GM21526 (cell line): Measurements from ENCODE around the gene SDR39U1.

Source experiments
- ATAC-seq: cut with Tn5 transposase; IDR thresholded peaks from one replicate; pipeline ENCODE4 v1.9.1; 2021; ENCODE audit warnings: moderate library complexity; ENCODE audit not compliant: unreplicated experiment, low FRiP score

The SDR39U1 gene

GRCh38 chr14:24443053-24443665, 583 bp upstream of the SDR39U1 start:
- ATAC-seq: no peak

DNA sequence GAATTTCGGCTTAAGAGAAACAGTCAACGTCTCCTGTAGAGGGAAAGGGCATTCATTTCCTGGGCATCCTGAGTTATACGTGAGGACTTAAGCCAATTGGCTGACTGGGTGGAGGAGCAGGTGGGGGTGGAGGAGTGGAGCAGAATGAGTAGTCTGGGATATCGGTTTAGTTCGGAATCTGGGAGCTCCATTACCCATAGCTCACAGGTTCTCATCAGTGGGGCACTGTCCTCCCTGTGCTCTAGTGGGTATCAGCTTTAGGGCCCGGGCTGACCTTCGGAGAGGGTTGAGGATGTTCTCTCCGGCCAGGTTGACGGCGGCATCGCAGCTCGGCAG, 704 bp downstream of the SDR39U1 start:
- no peak for ATAC-seq

DNA sequence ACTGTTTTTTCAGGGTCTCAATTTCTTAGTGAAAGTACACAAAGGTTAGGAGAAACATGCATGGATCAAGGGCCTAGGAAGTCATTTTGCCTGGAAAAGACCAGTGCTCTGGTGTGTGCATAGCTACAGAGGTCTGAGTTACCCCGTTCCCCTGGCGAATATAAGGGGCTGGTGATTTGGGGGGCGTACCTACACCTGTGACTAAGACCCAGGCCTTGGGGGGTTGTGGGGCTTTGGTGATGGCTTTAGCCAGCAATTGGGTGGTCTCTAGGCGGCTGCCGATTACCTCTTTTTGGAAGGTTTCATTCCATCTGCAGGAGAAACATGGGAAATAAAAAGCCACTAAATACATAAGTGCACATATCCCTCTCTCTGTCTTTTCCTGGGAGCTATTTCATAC, 1.1 kb downstream of the SDR39U1 start:
- no peak for ATAC-seq

- ATAC-seq: no peak
Measured at GRCh38 chr14:24440606-24441399, 1.8 kb downstream of the SDR39U1 start.

- ATAC-seq: no peak
Measured at GRCh38 chr14:24439830-24440605, 2.6 kb downstream of the SDR39U1 start.

GRCh38 chr14:24439257-24439656, 3.3 kb downstream of the SDR39U1 start:
- ATAC-seq: no peak

DNA sequence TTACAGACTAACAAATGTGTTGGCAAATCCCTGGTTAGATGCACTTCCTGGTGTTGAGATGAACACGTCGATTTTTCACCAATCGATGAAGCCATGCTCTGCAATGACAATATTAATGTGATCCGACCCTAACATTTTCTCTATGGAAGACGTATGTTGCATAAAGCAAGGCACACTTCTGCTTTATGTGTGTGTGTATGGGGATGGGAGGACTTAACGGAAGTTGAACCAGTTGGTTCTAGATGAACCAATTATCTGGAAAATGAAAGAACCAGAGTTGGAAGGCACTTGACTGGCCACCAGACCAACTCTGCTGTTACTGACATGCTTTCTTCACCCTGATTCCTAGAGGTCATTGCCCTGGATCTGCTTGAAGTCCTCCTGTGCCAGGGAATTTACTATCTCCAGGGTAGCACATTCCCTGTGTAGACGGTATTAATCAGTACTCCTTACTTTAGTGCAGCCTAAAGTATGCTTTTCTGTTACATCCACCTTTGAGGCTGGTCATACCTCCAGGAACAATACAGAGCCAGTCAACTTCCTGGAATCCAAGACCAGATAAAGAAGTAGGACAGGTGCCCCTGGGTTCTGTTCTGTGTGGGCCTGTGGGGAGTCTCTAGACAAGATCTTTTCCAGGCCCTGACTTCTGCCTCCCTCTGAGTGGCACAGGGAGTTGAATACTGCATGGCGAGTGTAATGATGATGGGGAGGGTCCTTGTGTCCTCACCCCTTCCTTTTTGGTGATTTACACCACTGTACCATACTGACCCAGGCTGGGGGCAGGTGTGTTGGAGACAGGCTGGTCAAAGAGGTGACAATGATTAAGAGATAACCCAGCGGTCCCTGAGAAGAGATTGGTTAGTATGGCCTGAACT, 4.1 kb downstream of the SDR39U1 start:
- no peak for ATAC-seq

DNA sequence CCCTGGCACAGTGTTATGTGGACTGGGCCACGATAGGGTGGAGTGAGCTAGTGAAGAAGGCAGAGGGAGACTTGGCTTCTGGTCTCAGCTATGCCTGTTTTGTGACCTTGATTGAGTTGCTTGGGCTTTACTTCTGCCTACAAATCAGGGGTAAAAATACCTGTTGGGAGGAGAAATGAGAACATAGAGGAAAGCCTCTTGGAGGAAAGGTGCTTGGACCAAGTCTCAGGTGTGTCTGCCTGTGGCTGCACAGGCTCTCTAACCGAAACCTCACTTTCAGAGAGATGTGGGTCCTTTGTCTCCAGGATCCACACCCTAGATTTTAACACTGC, 4.9 kb downstream of the SDR39U1 start:
- no peak for ATAC-seq

DNA sequence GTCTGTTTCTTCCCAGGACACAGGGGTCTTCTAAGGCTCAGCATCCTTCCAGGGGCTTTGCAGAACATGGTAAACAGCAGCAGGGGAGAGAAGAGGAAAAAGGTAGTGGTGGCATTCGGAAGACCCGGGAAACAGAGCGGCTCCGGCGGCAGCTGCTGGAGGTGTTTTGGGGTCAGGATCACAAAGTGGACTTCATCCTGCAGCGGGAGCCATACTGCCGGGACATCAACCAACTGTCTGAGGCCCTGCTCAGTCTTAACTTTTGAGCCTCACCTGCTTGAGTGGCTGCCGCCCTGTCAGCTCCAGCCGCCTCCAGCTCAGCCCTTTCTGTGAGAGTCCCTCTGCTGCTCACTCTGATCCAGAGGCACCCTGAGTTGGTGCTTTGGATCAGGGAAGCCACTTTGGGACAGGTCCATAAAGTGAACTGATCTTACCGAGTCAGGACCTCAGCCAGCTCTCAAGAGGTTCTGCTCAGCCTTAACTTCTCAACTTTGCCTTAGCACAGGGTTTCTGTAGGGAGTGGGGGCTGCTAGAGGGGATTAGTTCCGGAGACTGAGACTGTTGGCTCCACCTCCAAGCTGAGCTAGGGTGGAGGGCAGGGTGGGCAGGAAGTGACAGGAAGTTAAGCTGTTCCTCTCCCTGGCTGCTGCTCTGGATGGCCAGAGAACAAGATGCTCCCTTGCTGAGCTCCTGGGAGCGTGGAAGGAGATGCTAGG, 5.4 kb downstream of the SDR39U1 start:
- ATAC-seq: no peak

GRCh38 chr14:24436355-24437019, 6.1 kb downstream of the SDR39U1 start:
- ATAC-seq: no peak

GRCh38 chr14:24435998-24436354, 6.6 kb downstream of the SDR39U1 start:
- ATAC-seq: no peak

DNA sequence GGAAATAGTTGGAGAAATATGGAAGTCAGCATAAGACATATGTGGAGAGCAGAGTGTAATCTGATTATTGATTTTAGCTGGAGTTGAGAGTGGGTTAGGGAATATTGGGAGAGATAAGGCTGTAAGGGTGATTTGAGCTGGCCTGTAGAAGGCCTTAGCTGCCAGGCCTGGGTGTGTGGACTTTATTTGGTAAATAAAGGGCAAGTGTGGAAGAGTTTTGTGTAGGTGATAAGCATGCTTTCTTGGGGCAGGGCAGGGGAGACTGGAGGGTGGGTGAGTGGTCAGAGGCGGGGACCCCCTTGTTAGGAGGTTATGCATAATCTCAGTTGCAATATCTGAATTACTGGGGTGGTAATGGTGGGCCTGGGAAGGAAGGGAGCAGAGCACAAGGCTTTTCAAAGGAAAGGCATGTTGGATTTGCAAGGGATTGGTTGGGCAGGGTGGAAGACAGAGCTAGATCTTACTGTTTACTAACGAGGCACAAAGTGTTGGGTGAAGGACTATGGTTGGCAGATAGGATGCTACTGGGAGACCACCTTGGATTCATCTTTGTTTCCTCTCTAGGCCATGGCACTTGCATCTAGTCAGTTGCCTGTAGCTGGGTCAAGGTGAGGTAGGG, 7.3 kb downstream of the SDR39U1 start:
- no peak for ATAC-seq

DNA sequence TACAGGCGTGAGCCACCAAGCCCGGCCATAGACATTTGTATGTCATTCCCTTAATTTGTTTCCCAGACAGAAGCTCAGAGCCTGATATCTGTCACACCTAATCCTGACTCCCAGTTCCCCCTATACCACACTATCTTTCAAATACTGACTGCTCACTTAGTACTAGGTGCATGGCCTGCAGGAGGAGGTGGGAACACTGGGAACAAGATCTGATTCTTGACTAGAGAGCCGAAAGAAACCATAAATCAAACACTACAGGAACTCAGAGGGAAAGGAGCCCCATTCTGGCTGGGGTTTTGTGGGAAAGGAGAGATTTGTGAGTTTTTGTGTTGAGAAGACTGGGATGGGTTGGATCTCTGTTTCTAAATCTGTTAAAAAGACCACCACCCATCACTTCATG, 7.9 kb downstream of the SDR39U1 start:
- ATAC-seq: no peak

GRCh38 chr14:24434036-24434435, 8.5 kb downstream of the SDR39U1 start:
- no peak for ATAC-seq

DNA sequence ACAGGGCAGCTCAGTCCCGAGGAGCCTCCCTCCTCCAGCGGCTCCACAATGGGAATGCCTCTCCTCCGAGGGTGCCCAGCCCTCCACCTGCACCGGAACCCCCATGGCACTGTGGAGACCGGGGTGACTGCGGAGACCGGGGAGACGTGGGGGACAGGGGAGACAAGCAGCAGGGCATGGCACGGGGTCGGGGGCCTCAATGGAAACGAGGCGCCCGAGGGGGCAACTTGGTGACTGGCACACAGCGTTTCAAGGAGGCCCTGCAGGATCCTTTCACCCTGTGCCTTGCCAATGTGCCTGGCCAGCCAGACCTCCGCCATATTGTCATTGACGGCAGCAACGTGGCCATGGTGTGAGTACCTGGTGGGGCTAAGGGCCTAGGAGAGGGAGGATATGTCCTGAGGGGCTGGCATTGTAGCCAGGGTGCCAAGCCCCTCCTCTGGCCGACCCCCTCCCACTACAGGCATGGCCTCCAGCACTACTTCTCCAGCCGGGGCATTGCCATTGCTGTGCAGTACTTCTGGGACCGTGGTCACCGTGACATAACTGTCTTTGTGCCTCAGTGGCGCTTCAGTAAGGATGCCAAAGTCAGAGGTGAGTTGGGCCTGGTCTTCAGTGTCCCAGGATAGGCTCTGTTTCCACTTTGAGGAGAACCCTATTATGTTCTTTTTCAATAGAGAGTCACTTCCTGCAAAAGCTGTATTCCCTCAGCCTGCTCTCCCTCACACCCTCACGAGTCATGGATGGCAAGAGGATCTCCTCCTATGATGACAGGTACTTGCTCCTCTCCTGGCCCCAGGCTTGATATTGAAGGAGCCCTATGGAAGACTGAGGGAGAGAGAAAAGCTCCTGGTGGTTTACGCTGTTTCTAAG, 10.1 kb downstream of the SDR39U1 start:
- no peak for ATAC-seq

GRCh38 chr14:24431569-24432258, 10.9 kb downstream of the SDR39U1 start:
- no peak for ATAC-seq

DNA sequence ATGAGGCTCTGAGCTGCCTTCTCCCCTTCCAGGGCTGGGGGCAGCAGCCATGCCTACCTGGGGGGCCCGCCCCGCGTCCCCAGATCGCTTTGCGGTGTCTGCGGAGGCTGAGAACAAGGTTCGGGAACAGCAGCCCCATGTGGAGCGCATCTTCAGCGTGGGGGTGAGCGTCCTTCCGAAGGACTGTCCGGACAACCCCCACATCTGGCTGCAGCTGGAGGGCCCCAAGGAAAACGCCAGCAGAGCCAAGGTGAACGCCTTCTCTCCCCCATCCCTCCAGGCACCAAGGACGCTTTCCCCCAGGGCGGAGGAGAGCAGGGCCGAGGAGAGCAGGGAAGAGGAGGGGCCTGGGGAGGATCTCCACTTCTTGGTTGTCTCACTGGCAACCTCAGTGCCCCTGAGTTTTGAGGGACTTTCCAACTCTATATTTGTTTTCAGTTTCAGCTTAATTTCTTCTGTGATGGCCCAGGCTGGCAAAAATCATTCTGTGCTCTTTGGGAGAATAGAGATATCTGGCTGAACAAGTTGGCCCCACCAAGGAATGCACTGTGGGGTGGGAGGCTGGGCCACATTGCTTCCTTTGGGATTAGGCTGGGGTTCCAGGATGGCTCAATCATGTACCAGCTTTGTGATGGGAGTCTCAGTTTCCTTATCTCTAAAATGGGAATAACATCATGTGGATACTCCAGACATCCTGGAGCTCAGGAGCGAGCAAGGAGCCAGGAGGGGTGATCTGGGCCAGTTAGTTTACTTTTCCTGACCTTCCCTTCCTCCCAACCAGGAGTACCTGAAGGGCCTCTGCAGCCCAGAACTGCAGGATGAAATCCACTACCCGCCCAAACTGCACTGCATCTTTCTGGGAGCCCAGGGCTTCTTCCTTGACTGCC, 11.7 kb downstream of the SDR39U1 start:
- ATAC-seq: no peak
